K562 (cell line): ENCODE results near the gene ILKAP. TPM values are rescaled to one million over a fixed set of nuclear protein-coding genes. Genes with fewer than 3 reads are reported as not detected.

ENCODE experiments used
- ATAC-seq: fragments of 200-7000 bp; cut with Tn5 transposase; 3 replicates; pipeline ENCODE4 v1.9.1; 2020; ENCODE audit warnings: moderate library complexity
- BruUV-seq: library from RNA; stranded (reverse); fragments of 400-500 nt; replicated peaks from 2 replicates; lab custom pipeline; 2021; lab: Mats Ljungman, UMichigan
- CTCF ChIA-PET: fragments of 300-600 bp; formaldehyde crosslinking; extraction: SDS; loops from one replicate; lab custom pipeline; 2021; ENCODE audit warnings: low intra/inter-chr PET ratio; lab: Yijun Ruan, JAX
- POLR2A ChIA-PET: fragments of 300-600, 350-650 bp; sonication (Branson Sonifier 250); formaldehyde crosslinking; extraction: SDS; loops from one replicate; lab custom pipeline; 2021; ENCODE audit warnings: antibody characterized with exemption, inconsistent platforms; lab: Yijun Ruan, JAX
- DNase-seq, 4 experiments: peaks; one replicate each; pipeline versions ENCODE4 v3.0.0 to v3.0.0-alpha.2; 2011 to 2018; ENCODE audit warnings: low spot score in 3 of 4, mixed read lengths in 3 of 4; ENCODE audit errors: extremely low read depth in 1 of 4
- FAIRE-seq: peaks from 2 replicates; lab custom pipeline; 2011; peaks lifted over from hg19 to GRCh38; lab: Jason Lieb, UNC
- H2AFZ ChIP-seq: 2 replicates; pipeline ENCODE4 v1.6.0; 2011; ENCODE audit warnings: low read depth, low read length, control low read depth, inconsistent platforms
- H3K27ac ChIP-seq: fragments of 200-600 bp; 3 replicates; pipeline ENCODE4 v1.8.0; 2011; ENCODE audit warnings: low read depth, mild to moderate bottlenecking, control low read depth, inconsistent platforms, low read length, moderate library complexity, mixed read lengths; ENCODE audit errors: extremely low read depth
- H3K27me3 ChIP-seq, 2 experiments: fragments of 300-600 bp in 1 of 2; 2 replicates in 1 of 2; 3 replicates in 1 of 2; pipeline versions ENCODE4 v1.6.0 to v1.8.0; 2011; ENCODE audit warnings: inconsistent platforms in 2 of 2, low read length in 2 of 2, mild to moderate bottlenecking in 1 of 2, mixed read lengths in 1 of 2, moderate library complexity in 1 of 2; ENCODE audit not compliant: control insufficient read depth in 2 of 2, insufficient read depth in 2 of 2
- H3K36me3 ChIP-seq: fragments of 300-600 bp; 3 replicates; pipeline ENCODE4 v1.8.0; 2011; ENCODE audit warnings: mild to moderate bottlenecking, low read length, inconsistent platforms; ENCODE audit not compliant: control insufficient read depth, insufficient read depth
- H3K4me1 ChIP-seq, 2 experiments: fragments of 200-600 bp in 1 of 2; replicated peaks in 1 of 2; 2 replicates in 1 of 2; 3 replicates in 1 of 2; pipeline versions ENCODE4 v1.5.1 to v1.8.0; 2011; ENCODE audit warnings: inconsistent platforms in 2 of 2, low read length in 2 of 2, mild to moderate bottlenecking in 1 of 2, mixed read lengths in 1 of 2, moderate library complexity in 1 of 2; ENCODE audit not compliant: control insufficient read depth in 2 of 2, insufficient read depth in 2 of 2
- H3K4me2 ChIP-seq: 2 replicates; pipeline ENCODE4 v1.6.1; 2011; ENCODE audit warnings: low read length, control low read depth, inconsistent platforms, mixed read lengths; ENCODE audit not compliant: insufficient read depth
- H3K4me3 ChIP-seq: fragments of 200-600 bp; sonication (generic), shearing (Covaris generic); 2 replicates; pipeline ENCODE4 v1.5.1; 2016; ENCODE audit warnings: control low read depth, inconsistent platforms
- H3K79me2 ChIP-seq: fragments of 200-600 bp; 3 replicates; pipeline ENCODE4 v1.8.0; 2011; ENCODE audit warnings: low read length, inconsistent platforms; ENCODE audit not compliant: control insufficient read depth, insufficient read depth
- H3K9ac ChIP-seq, 2 experiments: 2 replicates each; pipeline versions ENCODE4 v1.6.0 to v1.6.1; 2011; ENCODE audit warnings: low read depth in 2 of 2, low read length in 2 of 2, control low read depth in 1 of 2, inconsistent platforms in 1 of 2, mild to moderate bottlenecking in 1 of 2, mixed read lengths in 1 of 2; ENCODE audit not compliant: insufficient read depth in 1 of 2
- H3K9me1 ChIP-seq: one replicate; pipeline ENCODE4 v1.6.0; 2011; ENCODE audit warnings: inconsistent platforms, mild to moderate bottlenecking, low read length, moderate library complexity; ENCODE audit not compliant: control insufficient read depth, insufficient read depth
- H3K9me3 ChIP-seq: replicated peaks from 2 replicates; pipeline ENCODE4 v1.5.1; 2011; ENCODE audit warnings: low read depth, low read length, inconsistent platforms; ENCODE audit not compliant: control insufficient read depth, insufficient read depth
- H4K20me1 ChIP-seq: replicated peaks from 2 replicates; pipeline ENCODE4 v1.6.1; 2011; ENCODE audit warnings: low read length, inconsistent platforms, mixed read lengths; ENCODE audit not compliant: control insufficient read depth, insufficient read depth
- BDP1 ChIP-seq: IDR thresholded peaks from 3 replicates; pipeline ENCODE4 v1.6.1; 2011; ENCODE audit not compliant: insufficient read length, insufficient read depth
- POLR2G ChIP-seq: fragments of 200-400 bp; formaldehyde crosslinking; IDR thresholded peaks from 2 replicates; pipeline ENCODE4 v1.6.1; 2017; ENCODE audit warnings: low read depth, mild to moderate bottlenecking, antibody characterized with exemption, low read length, moderate library complexity
- WGBS: fragments of 100-300 bp; shearing (Covaris generic); methylation state at CpG from one replicate; pipeline ENCODE4 v1.1.6; 2016; ENCODE audit warnings: low coverage, mixed read lengths; ENCODE audit not compliant: insufficient coverage; ENCODE audit errors: missing lambda C conversion rate; 5-methylcytosine and 5-hydroxymethylcytosine counted together
- in situ Hi-C: fragments of 300-500 bp; cut with MboI; formaldehyde crosslinking; loops from 4 replicates; pipeline ENCODE4 v1.15.0; 2018; ENCODE audit warnings: inconsistent platforms, mixed read lengths
- intact Hi-C: fragments of 100-400 bp; cut with micrococcal nuclease; formaldehyde crosslinking; loops from 2 replicates; pipeline ENCODE4 v1.14.2; 2022
- polyA plus RNA-seq, 8 experiments: library from polyadenylated mRNA; depleted of rRNA in 4 of 8; stranded (reverse) in 5 of 8; unstranded in 3 of 8; fragments of >200 nt; fragmentation: Nextera tagmentation in 2 of 8; fragmentation: Illumina TruSeq in 1 of 8; extraction: Ambion mirVana in 2 of 8; extraction: Trizol in 1 of 8; gene quantifications; 2 replicates each; pipeline versions ENCODE4 v1.2.1 to v1.2.3, GENCODE V29; 2011 to 2014; ENCODE audit warnings: inconsistent platforms in 1 of 8, missing spikeins in 1 of 8
- total RNA-seq, 7 experiments: library from RNA; depleted of rRNA in 6 of 7; stranded (reverse); fragments of >200 nt in 6 of 7; fragmentation: Illumina TruSeq in 2 of 7; extraction: Trizol in 2 of 7; gene quantifications; 2 replicates each; pipeline versions ENCODE4 v1.2.1 to v1.2.3, GENCODE V29; 2011 to 2021; ENCODE audit warnings: low replicate concordance in 1 of 7
- TF ChIP-seq, protein P1 (sequence below): sonication (generic); formaldehyde crosslinking; IDR thresholded peaks from 2 replicates; pipeline ENCODE4 v1.8.1; 2023; ENCODE audit warnings: mild to moderate bottlenecking, missing genetic modification reagents

Gene ILKAP
- total and polyA plus RNA-seq, 9 of the 15 experiments (the other 6 are each of a cell fraction or from before 2014, with no cell fraction given): 3.1 to 43.9 (median 20.7) TPM

DNA sequence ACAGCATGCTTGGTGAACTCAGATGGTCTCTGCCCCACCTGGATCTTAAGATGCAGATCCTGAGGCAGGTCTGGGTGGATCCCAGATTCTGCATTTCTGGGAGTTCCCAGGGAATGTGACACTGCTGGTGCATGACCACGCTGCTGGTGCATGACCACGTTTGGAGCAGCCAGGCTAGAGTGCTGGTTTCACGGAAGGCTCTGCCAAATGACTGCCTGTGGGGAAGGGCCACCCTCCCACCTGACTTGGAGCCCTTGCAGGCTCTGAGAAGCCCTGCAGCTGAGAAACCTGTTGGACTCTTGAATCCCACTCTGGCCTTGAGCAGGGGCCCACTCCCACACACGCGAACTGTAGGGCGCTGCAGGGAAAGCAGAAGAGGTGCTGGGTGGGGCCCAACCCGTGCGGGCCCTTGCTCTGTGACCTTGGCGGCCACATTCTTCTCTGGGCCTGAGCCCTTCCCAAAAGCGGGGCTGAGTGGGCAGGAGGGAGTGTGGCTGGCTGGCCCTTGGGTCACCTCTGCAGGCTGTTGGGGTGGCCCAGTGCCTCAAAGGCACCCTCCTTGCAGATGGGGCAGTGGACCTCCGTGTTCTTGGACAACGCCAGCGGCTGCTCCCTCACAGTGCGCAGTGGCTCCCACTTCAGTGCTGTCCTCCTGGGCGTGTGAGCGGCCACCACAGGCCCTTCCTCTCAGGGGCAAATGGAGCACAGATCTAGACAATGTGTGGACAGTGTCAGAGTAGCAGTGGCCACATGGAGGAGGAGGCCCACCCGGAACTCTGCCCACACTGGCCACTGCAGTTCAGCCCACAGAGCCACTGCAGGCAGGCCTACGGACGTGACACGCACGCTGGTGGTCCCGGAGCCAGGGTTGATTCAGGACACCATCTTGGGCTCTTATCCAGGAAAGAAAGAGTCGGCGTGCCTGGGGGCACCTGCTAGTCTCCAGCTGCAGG is 36.8 kb downstream of the ILKAP start:
- intact Hi-C loops: loop anchor here (5.0 kb wide), 1 partner anchor 71 kb away; no protein-coding TSS in a partner anchor
- H3K4me1 ChIP-seq: peaks cover 33 to 42% of the 10 kb centered on the region in 2 experiments
- no peaks in the 10 kb centered on the region for H3K9me3 ChIP-seq
- BruUV-seq: no TSS peak
- H2AFZ ChIP-seq: no peak overlapping the region
- TF ChIP-seq BDP1: no peak
- TF ChIP-seq, protein P1, sequence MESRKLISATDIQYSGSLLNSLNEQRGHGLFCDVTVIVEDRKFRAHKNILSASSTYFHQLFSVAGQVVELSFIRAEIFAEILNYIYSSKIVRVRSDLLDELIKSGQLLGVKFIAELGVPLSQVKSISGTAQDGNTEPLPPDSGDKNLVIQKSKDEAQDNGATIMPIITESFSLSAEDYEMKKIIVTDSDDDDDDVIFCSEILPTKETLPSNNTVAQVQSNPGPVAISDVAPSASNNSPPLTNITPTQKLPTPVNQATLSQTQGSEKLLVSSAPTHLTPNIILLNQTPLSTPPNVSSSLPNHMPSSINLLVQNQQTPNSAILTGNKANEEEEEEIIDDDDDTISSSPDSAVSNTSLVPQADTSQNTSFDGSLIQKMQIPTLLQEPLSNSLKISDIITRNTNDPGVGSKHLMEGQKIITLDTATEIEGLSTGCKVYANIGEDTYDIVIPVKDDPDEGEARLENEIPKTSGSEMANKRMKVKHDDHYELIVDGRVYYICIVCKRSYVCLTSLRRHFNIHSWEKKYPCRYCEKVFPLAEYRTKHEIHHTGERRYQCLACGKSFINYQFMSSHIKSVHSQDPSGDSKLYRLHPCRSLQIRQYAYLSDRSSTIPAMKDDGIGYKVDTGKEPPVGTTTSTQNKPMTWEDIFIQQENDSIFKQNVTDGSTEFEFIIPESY (CRISPR knock-in tag): peak; percentile 77
- 0 out of 2 replicates have a peak, but pooled peaks have one; percentile 1 for TF ChIP-seq POLR2G
- TF ChIP-seq, all 486 proteins: peak for 2
- no peaks in the 10 kb centered on the region for H4K20me1 ChIP-seq
- ATAC-seq (no peak), FAIRE-seq (no peak), DNase-seq (no peak)
- H3K27me3 ChIP-seq: no peaks in the 10 kb centered on the region
- no peak overlapping the region for H3K4me3 ChIP-seq
- 71% methylated on average over 18 of the region's 24 CpGs for WGBS
- no peaks in the 10 kb centered on the region for H3K79me2 ChIP-seq
- no peak overlapping the region; the same call in 2 of the 3 replicates for H3K27ac ChIP-seq
- H3K4me2 ChIP-seq: no peak overlapping the region
- peaks cover 24% of the 10 kb centered on the region for H3K36me3 ChIP-seq
- peaks cover 4% of the 10 kb centered on the region for H3K9me1 ChIP-seq
- CTCF ChIA-PET: no interaction called here
- POLR2A ChIA-PET: interaction anchor here (0.6 to 1.2 kb wide), 3 partner anchors 7 to 19 kb away, joined by 3 to 5 read pairs (median 3); partner anchors contain the start of gene ERFE
- H3K9ac ChIP-seq: peak overlapping the region in 1 of 2 experiments; percentile 74; a peak in 2 of 4 replicates
- in situ Hi-C loops: no loop called here
